Keratinocyte (primary cell): Measurements from ENCODE around the gene MTHFD2. TPM values are rescaled to one million over a fixed set of nuclear protein-coding genes. Genes with fewer than 3 reads are reported as not detected.

Experiments used
- DNase-seq: peaks from one replicate; pipeline ENCODE4 v3.0.0-alpha.2; 2011; ENCODE audit warnings: low read depth, missing footprints, low spot score
- FAIRE-seq: peaks from 2 replicates; lab custom pipeline; 2011; peaks lifted over from hg19 to GRCh38; lab: Jason Lieb, UNC
- H2AFZ ChIP-seq: 2 replicates; pipeline ENCODE4 v1.6.0; 2012; ENCODE audit warnings: low read length, control low read depth, inconsistent platforms; ENCODE audit not compliant: control insufficient read depth
- H3K27ac ChIP-seq: 2 replicates; pipeline ENCODE4 v1.5.1; 2011; ENCODE audit warnings: low read length; ENCODE audit not compliant: control insufficient read depth, insufficient read depth
- H3K27me3 ChIP-seq: 3 replicates; pipeline ENCODE4 v1.6.0; 2011; ENCODE audit warnings: low read length; ENCODE audit not compliant: control insufficient read depth, insufficient read depth; ENCODE audit errors: extremely low read depth
- H3K36me3 ChIP-seq, 2 experiments: 2 replicates in 1 of 2; 3 replicates in 1 of 2; pipeline ENCODE4 v1.5.1; 2011; ENCODE audit warnings: low read length in 2 of 2, mild to moderate bottlenecking in 1 of 2; ENCODE audit not compliant: control insufficient read depth in 2 of 2, insufficient read depth in 2 of 2; ENCODE audit errors: extremely low read depth in 1 of 2
- H3K4me1 ChIP-seq: 3 replicates; pipeline ENCODE4 v1.5.1; 2011; ENCODE audit warnings: low read length; ENCODE audit not compliant: control insufficient read depth, insufficient read depth; ENCODE audit errors: extremely low read depth
- H3K4me2 ChIP-seq: 3 replicates; pipeline ENCODE4 v1.6.0; 2011; ENCODE audit warnings: low read depth, low read length; ENCODE audit not compliant: control insufficient read depth, insufficient read depth; ENCODE audit errors: extremely low read depth
- H3K4me3 ChIP-seq, 3 experiments: fragments of 200-600 bp in 1 of 3; sonication (generic) in 1 of 3; 2 replicates in 2 of 3; 3 replicates in 1 of 3; pipeline ENCODE4 v1.5.1; 2011 to 2016; ENCODE audit warnings: low read length in 3 of 3, mild to moderate bottlenecking in 3 of 3, control low read depth in 2 of 3, inconsistent platforms in 1 of 3, low read depth in 1 of 3, mixed read lengths in 1 of 3, mixed run types in 1 of 3, moderate library complexity in 1 of 3; ENCODE audit not compliant: control insufficient read depth in 2 of 3, insufficient read depth in 2 of 3; ENCODE audit errors: extremely low read depth in 1 of 3
- H3K79me2 ChIP-seq: 2 replicates; pipeline ENCODE4 v1.6.0; 2012; ENCODE audit warnings: low read length; ENCODE audit not compliant: control insufficient read depth, insufficient read depth
- H3K9ac ChIP-seq: 3 replicates; pipeline ENCODE4 v1.6.0; 2011; ENCODE audit warnings: low read length; ENCODE audit not compliant: control insufficient read depth, insufficient read depth; ENCODE audit errors: extremely low read depth
- H3K9me1 ChIP-seq: 3 replicates; pipeline ENCODE4 v1.6.0; 2011; ENCODE audit warnings: low read length; ENCODE audit not compliant: control insufficient read depth, insufficient read depth; ENCODE audit errors: extremely low read depth
- H3K9me3 ChIP-seq: 2 replicates; pipeline ENCODE4 v1.5.1; 2012; ENCODE audit warnings: low read depth, low read length; ENCODE audit not compliant: control insufficient read depth
- H4K20me1 ChIP-seq: 3 replicates; pipeline ENCODE4 v1.6.0; 2011; ENCODE audit warnings: low read length; ENCODE audit not compliant: control insufficient read depth, insufficient read depth; ENCODE audit errors: extremely low read depth
- EZH2 ChIP-seq: IDR thresholded peaks from one replicate; pipeline ENCODE4 v1.6.1; 2012; ENCODE audit warnings: inconsistent platforms, mild to moderate bottlenecking, low read length, moderate library complexity
- dilution Hi-C: fragments of 300-500 bp; cut with MboI; formaldehyde crosslinking; loops from one replicate; pipeline ENCODE4 v1.7.0; 2020; ENCODE audit warnings: low sequenced_read_pairs; ENCODE audit not compliant: extremely low pct_ligation_motif_present
- polyA plus RNA-seq, 5 experiments: library from polyadenylated mRNA; depleted of rRNA in 3 of 5; stranded (reverse) in 3 of 5; stranded (forward) in 1 of 5; unstranded in 1 of 5; fragments of >200 nt; gene quantifications; 1 replicate in 1 of 5; 2 replicates in 3 of 5; 3 replicates in 1 of 5; pipeline versions ENCODE4 v1.2.1 to v1.2.3, GENCODE V29; 2011 to 2012; ENCODE audit warnings: missing spikeins in 2 of 5, low read depth in 1 of 5, low replicate concordance in 1 of 5
- TF ChIP-seq, protein P1 (sequence below), 3 experiments: IDR thresholded peaks in 1 of 3; conservative IDR thresholded peaks in 1 of 3; optimal IDR thresholded peaks in 1 of 3; 2 replicates in 2 of 3; 3 replicates in 1 of 3; pipeline versions ENCODE3 to v1.5.1; 2011; ENCODE audit warnings: low read length in 3 of 3, mild to moderate bottlenecking in 3 of 3, moderate library complexity in 2 of 3, control low read depth in 1 of 3, inconsistent platforms in 1 of 3; ENCODE audit not compliant: insufficient read depth in 2 of 3; ENCODE audit errors: extremely low read depth in 1 of 3

Gene MTHFD2
- polyA plus RNA-seq, 1 donor (not counting 4 experiments of a cell fraction or from before 2014, with no cell fraction given) = 114 TPM

DNA sequence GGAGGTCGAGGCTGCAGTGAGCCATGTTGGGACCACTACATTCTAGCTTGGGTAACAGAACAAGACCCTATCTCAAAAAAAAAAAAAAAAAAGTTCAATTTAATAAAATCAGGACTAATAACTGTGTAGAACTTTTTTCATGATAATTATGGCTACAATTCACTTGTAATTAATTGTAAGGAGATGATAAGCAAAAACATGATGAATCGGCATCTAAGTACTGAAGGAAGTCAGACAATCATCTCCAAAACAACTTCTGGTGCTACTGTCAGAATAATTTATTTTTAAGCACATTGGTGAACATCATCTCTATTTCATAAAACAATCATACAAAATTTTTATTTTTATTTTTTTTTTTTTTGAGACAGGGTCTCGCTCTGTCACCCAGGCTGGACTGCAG is 9.7 kb upstream of the MTHFD2 start:
- Histone ChIP-seq H4K20me1 (no peaks in the 10 kb centered on the region), H3K27me3 (no peaks in the 10 kb centered on the region), H3K9me1 (no peaks in the 10 kb centered on the region), H3K4me3 (no peak overlapping the region), H3K4me2 (peak overlapping the region; percentile 42), H3K27ac (peak overlapping the region; percentile 0), H3K9ac (no peak overlapping the region), H3K79me2 (no peaks in the 10 kb centered on the region), H3K4me1 (peaks cover 15% of the 10 kb centered on the region), H2AFZ (no peak overlapping the region), H3K9me3 (no peaks in the 10 kb centered on the region), H3K36me3 (no peaks in the 10 kb centered on the region)
- no peak for TF ChIP-seq EZH2
- TF ChIP-seq, protein P1, sequence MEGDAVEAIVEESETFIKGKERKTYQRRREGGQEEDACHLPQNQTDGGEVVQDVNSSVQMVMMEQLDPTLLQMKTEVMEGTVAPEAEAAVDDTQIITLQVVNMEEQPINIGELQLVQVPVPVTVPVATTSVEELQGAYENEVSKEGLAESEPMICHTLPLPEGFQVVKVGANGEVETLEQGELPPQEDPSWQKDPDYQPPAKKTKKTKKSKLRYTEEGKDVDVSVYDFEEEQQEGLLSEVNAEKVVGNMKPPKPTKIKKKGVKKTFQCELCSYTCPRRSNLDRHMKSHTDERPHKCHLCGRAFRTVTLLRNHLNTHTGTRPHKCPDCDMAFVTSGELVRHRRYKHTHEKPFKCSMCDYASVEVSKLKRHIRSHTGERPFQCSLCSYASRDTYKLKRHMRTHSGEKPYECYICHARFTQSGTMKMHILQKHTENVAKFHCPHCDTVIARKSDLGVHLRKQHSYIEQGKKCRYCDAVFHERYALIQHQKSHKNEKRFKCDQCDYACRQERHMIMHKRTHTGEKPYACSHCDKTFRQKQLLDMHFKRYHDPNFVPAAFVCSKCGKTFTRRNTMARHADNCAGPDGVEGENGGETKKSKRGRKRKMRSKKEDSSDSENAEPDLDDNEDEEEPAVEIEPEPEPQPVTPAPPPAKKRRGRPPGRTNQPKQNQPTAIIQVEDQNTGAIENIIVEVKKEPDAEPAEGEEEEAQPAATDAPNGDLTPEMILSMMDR (optimal IDR thresholded peaks at IDR 0.05 in 1 of 3, IDR thresholded peaks at IDR 0.05 in 1 of 3, conservative IDR thresholded peaks at IDR 0.05 in 1 of 3; ENCODE audit: extremely low read depth in 1 of 3, insufficient read depth in 2 of 3, low read length in 3 of 3) = no peak
- dilution Hi-C loops = no loop called here
- no peak for DNase-seq
- FAIRE-seq = no peak

DNA sequence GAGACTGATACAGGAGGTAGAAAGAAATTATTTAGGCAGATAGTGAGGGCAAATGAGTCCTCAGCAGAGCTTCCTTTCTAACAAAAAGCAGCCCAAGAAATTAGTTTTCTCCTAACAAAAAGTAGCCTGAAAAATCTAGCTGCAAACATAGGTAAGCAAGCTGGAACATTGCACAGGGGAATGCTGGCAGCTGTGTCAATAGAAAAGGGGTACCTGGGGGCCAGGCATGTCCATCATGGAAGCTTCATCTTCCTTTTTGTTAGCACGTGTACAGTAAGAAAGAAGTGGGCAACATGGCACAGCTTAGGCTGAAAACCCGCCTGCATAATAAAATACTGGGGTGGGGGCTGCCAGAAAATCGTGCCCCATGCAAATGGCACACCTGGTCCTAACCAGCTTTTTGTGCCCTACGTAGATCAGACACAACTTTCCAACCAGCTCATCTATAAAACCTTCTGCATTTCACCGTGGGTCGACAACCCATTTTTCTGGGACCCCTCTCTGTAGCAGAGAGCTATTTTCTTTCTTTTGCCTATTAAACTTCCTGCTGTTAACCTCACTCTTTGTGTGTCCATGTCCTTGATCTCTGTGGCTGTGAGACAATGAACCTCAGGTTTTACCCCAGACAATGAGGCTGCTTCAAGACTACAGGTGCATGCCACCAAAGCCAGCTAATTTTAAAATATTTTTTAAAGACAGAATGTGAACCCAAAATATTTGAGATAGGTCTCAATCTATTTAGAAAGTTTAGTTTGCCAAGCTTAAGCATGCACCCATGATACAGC is 6.6 kb upstream of the MTHFD2 start:
- no peak for TF ChIP-seq EZH2
- TF ChIP-seq, protein P1 (optimal IDR thresholded peaks at IDR 0.05 in 1 of 3, IDR thresholded peaks at IDR 0.05 in 1 of 3, conservative IDR thresholded peaks at IDR 0.05 in 1 of 3; ENCODE audit: extremely low read depth in 1 of 3, insufficient read depth in 2 of 3, low read length in 3 of 3) = no peak
- no peaks in the 10 kb centered on the region for H3K79me2 ChIP-seq

More for the DNA sequence above, 6.6 kb upstream of the MTHFD2 start:
- no peak overlapping the region for H2AFZ ChIP-seq
- no peaks in the 10 kb centered on the region for H3K9me3 ChIP-seq
- H3K4me3 ChIP-seq = no peak overlapping the region
- no peaks in the 10 kb centered on the region for H3K9me1 ChIP-seq
- FAIRE-seq (no peak), DNase-seq (no peak)
- H3K27ac ChIP-seq = no peak overlapping the region
- H3K4me1 ChIP-seq = peaks cover 15% of the 10 kb centered on the region
- no peaks in the 10 kb centered on the region for H3K36me3 ChIP-seq
- no peaks in the 10 kb centered on the region for H4K20me1 ChIP-seq
- no peak overlapping the region for H3K9ac ChIP-seq
- dilution Hi-C loops = no loop called here
- no peaks in the 10 kb centered on the region for H3K27me3 ChIP-seq
- H3K4me2 ChIP-seq = no peak overlapping the region
